Keratinocyte (primary cell): ENCODE results near the gene SUGCT. TPM values are rescaled to one million over a fixed set of nuclear protein-coding genes. Genes with fewer than 3 reads are reported as not detected.

Experiments used
- DNase-seq: peaks from one replicate; pipeline ENCODE4 v3.0.0-alpha.2; 2011; ENCODE audit warnings: low read depth, missing footprints, low spot score
- FAIRE-seq: peaks from 2 replicates; lab custom pipeline; 2011; peaks lifted over from hg19 to GRCh38; lab: Jason Lieb, UNC
- H2AFZ ChIP-seq: 2 replicates; pipeline ENCODE4 v1.6.0; 2012; ENCODE audit warnings: low read length, control low read depth, inconsistent platforms; ENCODE audit not compliant: control insufficient read depth
- H3K27ac ChIP-seq: 2 replicates; pipeline ENCODE4 v1.5.1; 2011; ENCODE audit warnings: low read length; ENCODE audit not compliant: control insufficient read depth, insufficient read depth
- H3K27me3 ChIP-seq: 3 replicates; pipeline ENCODE4 v1.6.0; 2011; ENCODE audit warnings: low read length; ENCODE audit not compliant: control insufficient read depth, insufficient read depth; ENCODE audit errors: extremely low read depth
- H3K36me3 ChIP-seq, 2 experiments: 2 replicates in 1 of 2; 3 replicates in 1 of 2; pipeline ENCODE4 v1.5.1; 2011; ENCODE audit warnings: low read length in 2 of 2, mild to moderate bottlenecking in 1 of 2; ENCODE audit not compliant: control insufficient read depth in 2 of 2, insufficient read depth in 2 of 2; ENCODE audit errors: extremely low read depth in 1 of 2
- H3K4me1 ChIP-seq: 3 replicates; pipeline ENCODE4 v1.5.1; 2011; ENCODE audit warnings: low read length; ENCODE audit not compliant: control insufficient read depth, insufficient read depth; ENCODE audit errors: extremely low read depth
- H3K4me2 ChIP-seq: 3 replicates; pipeline ENCODE4 v1.6.0; 2011; ENCODE audit warnings: low read depth, low read length; ENCODE audit not compliant: control insufficient read depth, insufficient read depth; ENCODE audit errors: extremely low read depth
- H3K4me3 ChIP-seq, 3 experiments: fragments of 200-600 bp in 1 of 3; sonication (generic) in 1 of 3; 2 replicates in 2 of 3; 3 replicates in 1 of 3; pipeline ENCODE4 v1.5.1; 2011 to 2016; ENCODE audit warnings: low read length in 3 of 3, mild to moderate bottlenecking in 3 of 3, control low read depth in 2 of 3, inconsistent platforms in 1 of 3, low read depth in 1 of 3, mixed read lengths in 1 of 3, mixed run types in 1 of 3, moderate library complexity in 1 of 3; ENCODE audit not compliant: control insufficient read depth in 2 of 3, insufficient read depth in 2 of 3; ENCODE audit errors: extremely low read depth in 1 of 3
- H3K79me2 ChIP-seq: 2 replicates; pipeline ENCODE4 v1.6.0; 2012; ENCODE audit warnings: low read length; ENCODE audit not compliant: control insufficient read depth, insufficient read depth
- H3K9ac ChIP-seq: 3 replicates; pipeline ENCODE4 v1.6.0; 2011; ENCODE audit warnings: low read length; ENCODE audit not compliant: control insufficient read depth, insufficient read depth; ENCODE audit errors: extremely low read depth
- H3K9me1 ChIP-seq: 3 replicates; pipeline ENCODE4 v1.6.0; 2011; ENCODE audit warnings: low read length; ENCODE audit not compliant: control insufficient read depth, insufficient read depth; ENCODE audit errors: extremely low read depth
- H3K9me3 ChIP-seq: 2 replicates; pipeline ENCODE4 v1.5.1; 2012; ENCODE audit warnings: low read depth, low read length; ENCODE audit not compliant: control insufficient read depth
- H4K20me1 ChIP-seq: 3 replicates; pipeline ENCODE4 v1.6.0; 2011; ENCODE audit warnings: low read length; ENCODE audit not compliant: control insufficient read depth, insufficient read depth; ENCODE audit errors: extremely low read depth
- CTCF ChIP-seq, 3 experiments: IDR thresholded peaks in 1 of 3; conservative IDR thresholded peaks in 1 of 3; optimal IDR thresholded peaks in 1 of 3; 2 replicates in 2 of 3; 3 replicates in 1 of 3; pipeline versions ENCODE3 to v1.5.1; 2011; ENCODE audit warnings: low read length in 3 of 3, mild to moderate bottlenecking in 3 of 3, moderate library complexity in 2 of 3, control low read depth in 1 of 3, inconsistent platforms in 1 of 3; ENCODE audit not compliant: insufficient read depth in 2 of 3; ENCODE audit errors: extremely low read depth in 1 of 3
- EZH2 ChIP-seq: IDR thresholded peaks from one replicate; pipeline ENCODE4 v1.6.1; 2012; ENCODE audit warnings: inconsistent platforms, mild to moderate bottlenecking, low read length, moderate library complexity
- dilution Hi-C: fragments of 300-500 bp; cut with MboI; formaldehyde crosslinking; loops from one replicate; pipeline ENCODE4 v1.7.0; 2020; ENCODE audit warnings: low sequenced_read_pairs; ENCODE audit not compliant: extremely low pct_ligation_motif_present
- polyA plus RNA-seq, 5 experiments: library from polyadenylated mRNA; depleted of rRNA in 3 of 5; stranded (reverse) in 3 of 5; stranded (forward) in 1 of 5; unstranded in 1 of 5; fragments of >200 nt; gene quantifications; 1 replicate in 1 of 5; 2 replicates in 3 of 5; 3 replicates in 1 of 5; pipeline versions ENCODE4 v1.2.1 to v1.2.3, GENCODE V29; 2011 to 2012; ENCODE audit warnings: missing spikeins in 2 of 5, low read depth in 1 of 5, low replicate concordance in 1 of 5

Gene SUGCT
- polyA plus RNA-seq, 1 donor (not counting 4 experiments of a cell fraction or from before 2014, with no cell fraction given), result 134 TPM

- H3K4me1 ChIP-seq, result no peaks in the 10 kb centered on the region
- H3K27ac ChIP-seq, result no peak overlapping the region
- H3K9me1 ChIP-seq, result no peaks in the 10 kb centered on the region
- DNase-seq (no peak), FAIRE-seq (no peak)
- H3K27me3 ChIP-seq, result no peaks in the 10 kb centered on the region
- H3K9me3 ChIP-seq, result no peaks in the 10 kb centered on the region
- no peaks in the 10 kb centered on the region for H4K20me1 ChIP-seq
- no peak overlapping the region for H3K4me3 ChIP-seq
- no peak overlapping the region for H3K4me2 ChIP-seq
- TF ChIP-seq CTCF (optimal IDR thresholded peaks at IDR 0.05 in 1 of 3, IDR thresholded peaks at IDR 0.05 in 1 of 3, conservative IDR thresholded peaks at IDR 0.05 in 1 of 3; ENCODE audit: extremely low read depth in 1 of 3, insufficient read depth in 2 of 3, low read length in 3 of 3) (no peak), EZH2 (no peak)
- H2AFZ ChIP-seq, result no peak overlapping the region
- no peaks in the 10 kb centered on the region for H3K79me2 ChIP-seq
- no peak overlapping the region for H3K9ac ChIP-seq
- no peaks in the 10 kb centered on the region for H3K36me3 ChIP-seq
- dilution Hi-C loops, result no loop called here
Measured at GRCh38 chr7:40200791-40201190, 66.0 kb downstream of the SUGCT start.

- Histone ChIP-seq H3K36me3 (no peaks in the 10 kb centered on the region), H3K4me3 (no peak overlapping the region), H3K9me1 (no peaks in the 10 kb centered on the region), H3K4me1 (no peaks in the 10 kb centered on the region), H3K9me3 (no peaks in the 10 kb centered on the region), H3K79me2 (no peaks in the 10 kb centered on the region), H3K27ac (no peak overlapping the region), H4K20me1 (no peaks in the 10 kb centered on the region), H3K9ac (no peak overlapping the region), H3K27me3 (no peaks in the 10 kb centered on the region), H3K4me2 (no peak overlapping the region), H2AFZ (no peak overlapping the region)
- dilution Hi-C loops, result no loop called here
- TF ChIP-seq EZH2 (no peak), CTCF (optimal IDR thresholded peaks at IDR 0.05 in 1 of 3, IDR thresholded peaks at IDR 0.05 in 1 of 3, conservative IDR thresholded peaks at IDR 0.05 in 1 of 3; ENCODE audit: extremely low read depth in 1 of 3, insufficient read depth in 2 of 3, low read length in 3 of 3) (no peak)
- no peak for FAIRE-seq
- DNase-seq, result no peak
Measured at GRCh38 chr7:40202851-40203250, 68.0 kb downstream of the SUGCT start.
